ENCODE data around the gene ABCB6.

ABCB6 gene

GRCh38 chr2:219244789-219245147 is 26.0 kb upstream of the ABCB6 start:
- TF ChIP-seq, protein P1, sequence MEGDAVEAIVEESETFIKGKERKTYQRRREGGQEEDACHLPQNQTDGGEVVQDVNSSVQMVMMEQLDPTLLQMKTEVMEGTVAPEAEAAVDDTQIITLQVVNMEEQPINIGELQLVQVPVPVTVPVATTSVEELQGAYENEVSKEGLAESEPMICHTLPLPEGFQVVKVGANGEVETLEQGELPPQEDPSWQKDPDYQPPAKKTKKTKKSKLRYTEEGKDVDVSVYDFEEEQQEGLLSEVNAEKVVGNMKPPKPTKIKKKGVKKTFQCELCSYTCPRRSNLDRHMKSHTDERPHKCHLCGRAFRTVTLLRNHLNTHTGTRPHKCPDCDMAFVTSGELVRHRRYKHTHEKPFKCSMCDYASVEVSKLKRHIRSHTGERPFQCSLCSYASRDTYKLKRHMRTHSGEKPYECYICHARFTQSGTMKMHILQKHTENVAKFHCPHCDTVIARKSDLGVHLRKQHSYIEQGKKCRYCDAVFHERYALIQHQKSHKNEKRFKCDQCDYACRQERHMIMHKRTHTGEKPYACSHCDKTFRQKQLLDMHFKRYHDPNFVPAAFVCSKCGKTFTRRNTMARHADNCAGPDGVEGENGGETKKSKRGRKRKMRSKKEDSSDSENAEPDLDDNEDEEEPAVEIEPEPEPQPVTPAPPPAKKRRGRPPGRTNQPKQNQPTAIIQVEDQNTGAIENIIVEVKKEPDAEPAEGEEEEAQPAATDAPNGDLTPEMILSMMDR (conservative IDR thresholded peaks at IDR 0.05): no peak
- H3K27ac ChIP-seq: peak overlapping the region; percentile 99

DNA sequence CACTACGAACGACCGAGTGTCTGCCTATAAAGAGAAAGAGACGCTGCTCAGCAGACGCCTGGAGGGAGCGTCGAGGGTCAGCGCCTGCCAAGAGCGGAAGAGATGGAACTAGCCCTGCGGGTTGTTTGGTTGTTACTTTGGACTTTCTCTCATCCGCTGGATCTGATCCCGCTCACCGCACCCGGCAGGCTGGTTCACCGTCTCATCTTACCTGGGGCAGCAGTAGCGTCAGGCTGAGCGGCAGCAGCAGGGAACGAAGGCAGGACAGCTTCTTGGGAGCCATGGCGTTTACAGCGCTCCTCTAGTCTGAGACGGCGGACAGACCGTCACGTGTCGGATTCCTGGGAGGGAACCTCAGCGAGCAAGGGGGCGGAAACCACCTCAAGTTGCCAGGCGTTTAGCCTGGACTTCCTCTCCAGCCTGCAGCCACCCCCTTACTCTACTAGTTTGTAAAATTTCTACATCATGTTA is 24.6 kb upstream of the ABCB6 start:
- TF ChIP-seq, protein P1 (conservative IDR thresholded peaks at IDR 0.05): no peak
- no peak overlapping the region for H3K27ac ChIP-seq

- TF ChIP-seq, protein P1 (conservative IDR thresholded peaks at IDR 0.05): no peak
- H3K27ac ChIP-seq: no peak overlapping the region
Measured at GRCh38 chr2:219234331-219234730, 15.6 kb upstream of the ABCB6 start.

- H3K27ac ChIP-seq: peak overlapping the region; percentile 95
- TF ChIP-seq, protein P1 (conservative IDR thresholded peaks at IDR 0.05): no peak
Measured at GRCh38 chr2:219230059-219230540, 11.3 kb upstream of the ABCB6 start.

- TF ChIP-seq, protein P1 (conservative IDR thresholded peaks at IDR 0.05): no peak
- peak within 1 kb of the TSS; percentile 95 for H3K27ac ChIP-seq
Measured at GRCh38 chr2:219229305-219230058, 10.7 kb upstream of the ABCB6 start, which contains the start of the genes ANKZF1 and ATG9A. Gene ANKZF1 (plus strand): TSS chr2:219229806. CDS start chr2:219230258, 452 bp downstream. Gene ATG9A (minus strand): TSS chr2:219229636. CDS start chr2:219228024, 1,612 bp downstream.

DNA sequence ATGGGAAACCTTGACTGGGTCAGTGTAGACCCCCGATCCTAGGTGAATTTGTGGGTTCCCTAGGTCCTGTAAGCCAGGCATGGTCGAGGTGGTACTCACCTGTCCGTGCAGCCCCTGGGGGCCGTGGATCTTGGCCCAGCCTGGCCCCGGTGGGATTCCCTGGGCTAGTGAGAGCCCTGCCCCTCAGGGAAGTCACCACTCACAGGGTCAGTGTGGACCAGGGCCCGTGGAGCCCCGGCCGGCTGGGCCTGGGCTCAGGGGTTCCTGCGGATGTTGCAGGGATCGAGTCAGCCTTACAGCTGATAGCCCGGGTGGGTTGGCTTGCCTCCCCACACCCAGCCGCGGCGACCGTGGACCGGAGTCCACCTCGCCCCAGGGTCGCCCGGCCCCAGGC is 10.2 kb upstream of the ABCB6 start:
- H3K27ac ChIP-seq: peak overlapping the region; percentile 95
- TF ChIP-seq, protein P1 (conservative IDR thresholded peaks at IDR 0.05): no peak

DNA sequence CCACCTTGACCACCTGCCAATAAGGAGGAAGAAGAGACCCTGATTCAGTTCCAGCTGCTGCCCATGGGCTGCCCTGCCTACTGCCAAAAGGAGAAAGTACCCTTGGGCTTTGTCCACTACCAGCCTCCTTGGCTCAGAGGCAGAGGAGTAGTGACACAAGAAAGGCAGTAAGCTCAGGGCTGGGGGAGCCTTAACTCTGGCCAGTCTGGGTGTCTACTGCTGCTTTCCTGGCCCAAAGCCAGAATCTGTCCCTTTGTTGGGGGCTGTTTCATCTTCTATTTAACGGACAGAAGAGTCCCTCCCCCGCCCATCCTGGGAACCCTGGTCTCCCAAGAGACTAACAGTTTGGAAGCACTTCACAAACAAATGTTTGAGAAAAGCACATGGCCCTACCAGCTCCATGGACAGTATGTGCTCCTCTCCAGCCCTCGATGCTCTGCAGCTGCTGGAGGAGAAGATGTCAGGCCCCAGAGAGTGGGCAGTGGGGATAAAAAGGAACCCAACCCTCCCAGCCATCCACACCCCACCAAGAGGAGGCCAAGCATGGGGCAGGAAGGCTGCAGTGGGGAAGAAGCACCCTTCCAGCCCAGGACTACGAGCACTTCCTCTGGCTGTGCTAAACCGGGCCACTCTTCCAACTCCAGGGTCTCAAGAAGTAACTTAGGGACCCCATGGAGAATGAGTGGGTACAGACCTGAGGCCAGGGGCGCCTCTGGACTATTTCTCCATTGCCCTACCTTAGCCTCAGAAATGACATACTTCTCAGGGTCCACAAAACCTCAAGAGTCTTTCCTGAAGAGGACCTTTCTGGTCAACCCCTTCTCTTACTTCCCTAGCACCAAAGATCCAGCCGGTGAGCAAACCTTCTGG is 9.5 kb upstream of the ABCB6 start:
- TF ChIP-seq, protein P1 (conservative IDR thresholded peaks at IDR 0.05): no peak

More for the DNA sequence above, 9.5 kb upstream of the ABCB6 start:
- H3K27ac ChIP-seq: peak overlapping the region; percentile 95

Data from VCaP (cell line).